Erythroblast (primary cell): ENCODE measurements around the gene UHRF2.

ENCODE experiments used
- GATA1 ChIP-seq: IDR thresholded peaks from 2 replicates; pipeline ENCODE4 v1.6.1; 2011; ENCODE audit warnings: low read depth, mild to moderate bottlenecking, control low read depth, low read length, moderate library complexity
- POLR2A ChIP-seq: IDR thresholded peaks from 2 replicates; pipeline ENCODE4 v1.6.1; 2011; ENCODE audit warnings: mild to moderate bottlenecking, low read length

DNA sequence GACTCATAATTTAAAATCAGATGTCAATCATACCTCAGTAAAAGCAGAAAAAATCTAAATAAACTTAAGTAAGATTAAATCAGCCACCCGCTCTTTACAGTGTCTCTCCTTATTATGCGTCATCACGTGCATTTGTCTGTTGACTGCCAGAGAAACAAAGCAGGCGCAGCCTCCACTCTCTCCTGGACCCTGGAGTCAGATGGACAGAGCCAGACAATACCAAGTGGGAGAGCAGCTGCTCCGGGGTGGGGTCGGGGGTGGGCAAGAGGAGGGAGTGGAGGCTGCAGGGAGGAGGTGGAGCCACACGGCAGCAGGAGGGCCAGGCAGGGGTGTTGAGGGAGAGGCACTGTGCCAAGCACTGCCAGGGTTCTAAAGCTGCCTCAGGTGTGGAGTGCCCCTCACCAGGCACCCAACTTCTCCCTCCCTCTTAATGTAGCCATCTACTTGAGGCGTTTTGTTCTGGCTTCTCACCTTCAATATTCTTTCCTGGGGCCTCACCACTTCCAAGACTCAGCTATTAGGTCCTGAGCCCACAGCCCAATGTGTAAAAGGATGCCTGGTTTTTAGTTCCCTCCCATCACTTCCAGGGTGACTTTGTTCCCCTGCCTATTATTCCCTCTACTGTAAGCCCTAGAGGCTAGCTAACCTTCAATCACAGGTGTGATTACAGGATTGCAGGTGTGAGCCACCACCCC is 136.3 kb downstream of the UHRF2 start:
- TF ChIP-seq POLR2A (no peak), GATA1 (no peak)
